Ovary (tissue), 9 donors: ENCODE results near the gene RARRES1. TPM values are rescaled to one million over a fixed set of nuclear protein-coding genes. Genes with fewer than 3 reads are reported as not detected.

Experiments
- DNase-seq, 5 donors: peaks; one replicate each; pipeline ENCODE4 v3.0.0-alpha.2; 2019 to 2020
- H3K27ac ChIP-seq, 2 donors: fragments of 200-600 bp; one replicate each; pipeline versions ENCODE4 v1.5.1 to v1.8.0; 2019 to 2022
- H3K27me3 ChIP-seq: fragments of 200-600 bp; one replicate; pipeline ENCODE4 v1.8.0; 2022
- H3K36me3 ChIP-seq: fragments of 200-600 bp; sonication (generic); one replicate; pipeline ENCODE4 v1.5.1; 2019
- H3K4me1 ChIP-seq: one replicate; pipeline ENCODE4 v1.8.1; 2013; ENCODE audit warnings: mild to moderate bottlenecking, moderate library complexity; ENCODE audit not compliant: insufficient read depth
- H3K4me3 ChIP-seq: fragments of 200-600 bp; sonication (generic); one replicate; pipeline ENCODE4 v1.5.1; 2017
- H3K9me3 ChIP-seq, 2 donors: fragments of 200-600 bp in 1 of 2; sonication (generic) in 1 of 2; one replicate each; pipeline versions ENCODE4 v1.5.1 to v1.8.1; 2013 to 2019; ENCODE audit warnings: mild to moderate bottlenecking in 1 of 2, moderate library complexity in 1 of 2
- EP300 ChIP-seq: sonication (generic); formaldehyde crosslinking; IDR thresholded peaks from one replicate; pipeline ENCODE4 v1.6.1; 2017; ENCODE audit warnings: antibody characterized with exemption
- POLR2A ChIP-seq: fragments of 450-650 bp; IDR thresholded peaks from one replicate; pipeline ENCODE4 v1.6.1; 2017; ENCODE audit warnings: antibody characterized with exemption, mild to moderate bottlenecking, moderate library complexity
- WGBS, 3 donors: extraction: QIAGEN DNeasy Blood & Tissue Kit in 1 of 3; methylation state at CpG; one replicate each; pipeline versions ENCODE4 v1.1.5 to v1.1.7; 2013 to 2017; 5-methylcytosine and 5-hydroxymethylcytosine counted together
- intact Hi-C, 4 donors: fragments of 100-400 bp; cut with DNase I; formaldehyde crosslinking; loops; one replicate each; pipeline versions ENCODE4 v1.11.0 to v1.15.1; 2022 to 2023
- polyA plus RNA-seq, 2 donors: library from polyadenylated mRNA; stranded (reverse); fragments of 200-250 nt in 1 of 2; fragments of 350-450 nt in 1 of 2; fragmentation: Illumina TruSeq in 1 of 2; extraction: RNeasy Lipid Tissue Mini Kit (QIAGEN cat#74804) in 1 of 2; gene quantifications; one replicate each; pipeline ENCODE4 v1.2.3, GENCODE V29; 2013 to 2014
- total RNA-seq, 7 donors: library from RNA; depleted of rRNA in 2 of 7; stranded (reverse); fragments of >200 nt in 2 of 7; fragmentation: NEBNext Ultra II Directional in 3 of 7; extraction: Animal tissue kit (Norgen Biotek cat#: 25700) in 3 of 7; gene quantifications; one replicate each; pipeline versions ENCODE4 v1.1.0 to v1.2.4, GENCODE V29; 2016 to 2023
- TF ChIP-seq, protein P1 (sequence below), 3 donors: fragments of 450-650 bp in 2 of 3; fragments of 200-600 bp in 1 of 3; IDR thresholded peaks; one replicate each; pipeline versions ENCODE4 v1.5.1 to v1.8.0; 2016 to 2022; ENCODE audit warnings: antibody characterized with exemption in 3 of 3, mild to moderate bottlenecking in 1 of 3
- donor health status: DM: no; HTN: no; CAD: no; lungs with moderate emphysema.
- donor health status: DM: no; HTN: no; CAD: no.
- donor health status: Bipolar disorder and iron deficiency.
- donor health status: DM: yes; HTN: yes; CAD: no.
- donor health status: DM: no; HTN: no; CAD: no.
- donor health status: DM: yes; HTN: yes; CAD: no.

Gene RARRES1
- total and polyA plus RNA-seq, 9 donors: 11.1 to 283 (median 50.6) TPM

DNA sequence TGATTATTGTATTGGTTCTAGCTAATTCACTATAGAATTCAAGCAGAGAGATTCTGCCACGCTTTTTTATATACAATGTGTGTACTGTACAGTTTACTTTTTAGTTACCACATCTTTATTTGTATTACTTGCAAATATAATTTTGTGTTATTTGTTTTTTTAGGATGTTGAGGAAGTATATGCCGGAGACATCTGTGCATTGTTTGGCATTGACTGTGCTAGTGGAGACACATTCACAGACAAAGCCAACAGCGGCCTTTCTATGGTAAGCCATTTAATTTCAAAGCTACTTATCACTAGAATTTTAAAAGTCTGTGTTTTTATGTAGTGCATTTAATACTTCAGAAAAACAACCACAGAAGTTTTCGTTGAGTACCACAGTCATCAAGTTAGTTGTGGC, 71.5 kb downstream of the RARRES1 start:
- Histone ChIP-seq H3K4me1 (no peaks in the 10 kb centered on the region), H3K27me3 (no peaks in the 10 kb centered on the region), H3K36me3 (no peaks in the 10 kb centered on the region), H3K9me3 (no peaks in the 10 kb centered on the region), H3K27ac (no peak overlapping the region), H3K4me3 (no peak overlapping the region)
- intact Hi-C loops: loop anchor here in 1 of 4 donors (10.0 kb wide), 1 partner anchor 134 kb away; no protein-coding TSS in a partner anchor
- TF ChIP-seq, protein P1, sequence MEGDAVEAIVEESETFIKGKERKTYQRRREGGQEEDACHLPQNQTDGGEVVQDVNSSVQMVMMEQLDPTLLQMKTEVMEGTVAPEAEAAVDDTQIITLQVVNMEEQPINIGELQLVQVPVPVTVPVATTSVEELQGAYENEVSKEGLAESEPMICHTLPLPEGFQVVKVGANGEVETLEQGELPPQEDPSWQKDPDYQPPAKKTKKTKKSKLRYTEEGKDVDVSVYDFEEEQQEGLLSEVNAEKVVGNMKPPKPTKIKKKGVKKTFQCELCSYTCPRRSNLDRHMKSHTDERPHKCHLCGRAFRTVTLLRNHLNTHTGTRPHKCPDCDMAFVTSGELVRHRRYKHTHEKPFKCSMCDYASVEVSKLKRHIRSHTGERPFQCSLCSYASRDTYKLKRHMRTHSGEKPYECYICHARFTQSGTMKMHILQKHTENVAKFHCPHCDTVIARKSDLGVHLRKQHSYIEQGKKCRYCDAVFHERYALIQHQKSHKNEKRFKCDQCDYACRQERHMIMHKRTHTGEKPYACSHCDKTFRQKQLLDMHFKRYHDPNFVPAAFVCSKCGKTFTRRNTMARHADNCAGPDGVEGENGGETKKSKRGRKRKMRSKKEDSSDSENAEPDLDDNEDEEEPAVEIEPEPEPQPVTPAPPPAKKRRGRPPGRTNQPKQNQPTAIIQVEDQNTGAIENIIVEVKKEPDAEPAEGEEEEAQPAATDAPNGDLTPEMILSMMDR (IDR thresholded peaks at IDR 0.05): no peak
- no peak for TF ChIP-seq EP300
- no peak for DNase-seq
- WGBS, 3 donors: 91 to 93% (median 92%) methylated on average over 4 of the region's 4 CpGs

DNA sequence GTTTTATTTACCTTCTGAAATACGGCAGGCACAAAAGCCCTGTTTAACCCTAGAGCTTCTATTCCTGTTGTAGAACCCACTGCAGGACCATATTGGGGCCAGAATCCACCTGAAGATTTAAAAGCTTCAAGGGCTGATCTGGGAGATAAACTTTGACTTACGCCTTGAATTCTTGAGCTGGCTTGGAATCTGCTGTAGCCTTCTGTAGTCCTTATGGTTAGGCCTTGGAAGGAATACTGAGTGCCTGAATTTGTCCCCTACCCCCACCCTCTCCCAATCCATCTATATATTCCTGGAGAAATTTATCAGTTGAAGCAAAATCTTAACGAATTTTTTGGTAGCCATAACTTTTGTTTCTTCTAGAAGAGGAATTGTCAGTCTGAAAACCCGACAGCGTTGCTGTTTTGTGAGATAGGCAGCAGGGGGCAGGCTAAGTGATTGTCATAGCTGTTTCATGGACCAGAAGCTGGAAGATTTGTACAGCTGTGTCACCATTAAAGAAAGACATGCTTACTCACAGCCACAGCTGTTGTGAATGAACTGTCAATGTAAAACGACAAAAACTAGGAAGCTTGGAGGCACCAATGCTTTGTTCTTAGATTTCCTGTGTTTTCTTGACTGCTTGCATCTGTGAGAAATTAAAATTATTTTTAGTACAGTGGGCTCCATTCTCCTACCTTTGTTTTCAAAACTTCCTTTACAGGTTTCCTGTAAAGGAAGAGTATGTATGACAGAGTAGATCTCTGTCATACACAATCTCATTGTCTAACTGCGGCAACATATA, 72.6 kb downstream of the RARRES1 start:
- 47 to 52% (median 50%) methylated on average over 7 of the region's 7 CpGs for WGBS, 3 donors
- no peaks in the 10 kb centered on the region for H3K36me3 ChIP-seq
- intact Hi-C loops: loop anchor here in 3 of 4 donors (5.0 to 10.0 kb wide), 3 partner anchors 133 to 145 kb away; partner anchors contain the start of gene MFSD1 (in 1 of the 3)

DNA sequence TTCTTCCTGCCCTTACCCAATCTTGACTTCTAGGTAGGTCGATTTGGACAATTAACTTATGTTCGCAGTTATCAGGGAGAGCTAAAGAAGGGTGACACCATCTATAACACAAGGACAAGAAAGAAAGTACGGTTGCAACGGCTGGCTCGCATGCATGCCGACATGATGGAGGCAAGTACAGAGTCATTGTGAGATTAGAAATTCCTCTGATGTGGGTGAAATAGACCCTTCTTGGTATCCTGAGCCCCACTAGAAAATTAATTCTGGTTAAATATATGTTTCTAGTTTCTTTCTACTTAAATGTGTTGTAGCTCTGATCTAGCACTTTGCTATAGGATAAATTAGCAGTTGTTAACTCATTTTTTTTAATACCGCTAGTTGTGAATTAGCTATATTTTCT, 73.4 kb downstream of the RARRES1 start:
- intact Hi-C loops: loop anchor here in 2 of 4 donors (5.0 to 10.0 kb wide), 2 partner anchors 133 to 146 kb away; partner anchors contain the start of gene MFSD1 (in 1 of the 2)
- DNase-seq: no peak
- Histone ChIP-seq H3K4me3 (no peak overlapping the region), H3K27me3 (no peaks in the 10 kb centered on the region), H3K27ac (no peak overlapping the region), H3K36me3 (no peaks in the 10 kb centered on the region), H3K9me3 (no peaks in the 10 kb centered on the region), H3K4me1 (no peaks in the 10 kb centered on the region)
- 90 to 95% (median 92%) methylated on average over 7 of the region's 7 CpGs for WGBS, 3 donors
- TF ChIP-seq EP300: no peak
- TF ChIP-seq, protein P1 (IDR thresholded peaks at IDR 0.05): no peak

More for the DNA sequence above, 72.6 kb downstream of the RARRES1 start:
- no peaks in the 10 kb centered on the region for H3K27me3 ChIP-seq
- no peaks in the 10 kb centered on the region for H3K9me3 ChIP-seq
- TF ChIP-seq, protein P1 (IDR thresholded peaks at IDR 0.05): peak; percentile 25 to 50 (median 40)
- no peak for TF ChIP-seq POLR2A
- no peak overlapping the region for H3K4me3 ChIP-seq
- H3K4me1 ChIP-seq: no peaks in the 10 kb centered on the region
- DNase-seq: peak; percentile 23 to 56 (median 36)
- H3K27ac ChIP-seq: no peak overlapping the region

DNA sequence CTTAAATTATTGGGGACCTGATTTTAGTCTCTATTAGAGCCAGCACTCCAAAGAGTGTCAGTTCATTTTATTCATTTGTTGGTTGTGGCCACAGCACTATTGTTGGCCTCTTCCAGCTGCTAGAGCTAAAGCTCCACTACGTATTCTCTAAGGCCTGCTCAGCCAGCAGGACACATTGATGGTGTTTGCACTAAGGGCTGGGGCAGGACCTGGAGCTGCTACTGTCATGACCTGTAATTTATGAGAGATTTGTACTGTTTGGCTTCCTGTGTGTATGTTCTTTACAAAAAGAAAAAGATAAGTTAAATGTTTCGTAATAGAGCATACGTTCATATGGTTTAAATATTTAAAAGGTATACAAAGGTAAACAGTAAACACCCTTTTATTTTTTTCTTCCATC, 79.8 kb downstream of the RARRES1 start:
- WGBS, 3 donors: 84 to 90% (median 89%) methylated on average over 3 of the region's 3 CpGs
- Histone ChIP-seq H3K9me3 (no peaks in the 10 kb centered on the region), H3K27ac (no peak overlapping the region), H3K4me3 (no peak overlapping the region), H3K4me1 (no peaks in the 10 kb centered on the region), H3K27me3 (no peaks in the 10 kb centered on the region), H3K36me3 (no peaks in the 10 kb centered on the region)
- TF ChIP-seq POLR2A: no peak
- TF ChIP-seq, protein P1 (IDR thresholded peaks at IDR 0.05): no peak
- TF ChIP-seq EP300: no peak
- intact Hi-C loops: loop anchor here in 1 of 4 donors (10.0 kb wide), 1 partner anchor 152 kb away; the partner anchor contains the start of gene MFSD1
- no peak for DNase-seq
